GM19397 (cell line): ENCODE data around the gene TNIK.
A peak's percentile ranks its signal among the peaks of the same experiment; 100 is the strongest.

ENCODE experiments used
- ATAC-seq: cut with Tn5 transposase; IDR thresholded peaks from one replicate; pipeline ENCODE4 v1.9.1; 2021; ENCODE audit warnings: mild to moderate bottlenecking, moderate library complexity; ENCODE audit not compliant: unreplicated experiment

The TNIK gene

DNA sequence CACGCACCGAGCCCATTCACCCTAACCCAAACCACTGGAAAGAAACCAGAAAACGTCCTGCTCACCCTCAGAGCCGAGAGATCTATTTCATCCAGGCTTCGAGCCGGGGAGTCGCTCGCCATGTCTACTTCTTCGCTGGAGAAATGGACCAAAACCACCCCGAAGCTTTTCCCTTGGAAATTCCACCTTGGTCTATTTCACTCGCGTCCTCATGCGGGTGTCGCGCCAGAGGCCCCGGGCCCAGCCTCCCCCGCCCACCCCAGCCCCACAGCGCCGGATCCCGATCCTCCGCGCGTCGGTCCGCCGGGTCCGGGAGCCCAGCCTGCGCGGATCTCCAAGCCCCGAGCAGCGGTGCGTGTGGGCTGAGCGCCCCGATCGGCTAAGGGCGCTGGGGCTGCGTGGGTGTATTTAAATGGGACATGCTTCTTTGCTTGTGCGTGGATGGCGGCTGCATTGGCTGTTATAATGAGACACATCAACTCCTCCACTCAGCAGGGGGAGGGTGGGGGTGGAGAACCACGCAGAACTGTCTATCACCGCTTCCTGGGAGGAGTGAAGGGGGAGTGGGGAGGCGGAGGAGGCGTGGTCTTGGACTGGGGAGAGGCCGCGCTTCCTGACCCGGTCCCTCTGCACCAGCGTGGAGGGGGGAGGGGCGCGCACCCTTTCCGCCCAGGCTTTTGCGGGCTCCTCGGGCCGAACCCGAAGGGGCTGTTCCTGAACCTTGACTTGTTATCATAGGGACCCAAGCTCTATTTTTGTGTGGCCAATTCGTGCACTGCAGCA is at the start of gene TNIK:
TNIK (minus strand) TSS at position 464 of the 783 bp plus-strand sequence; CDS start at position 122, 342 bp downstream.
- ATAC-seq = peak; percentile 76

DNA sequence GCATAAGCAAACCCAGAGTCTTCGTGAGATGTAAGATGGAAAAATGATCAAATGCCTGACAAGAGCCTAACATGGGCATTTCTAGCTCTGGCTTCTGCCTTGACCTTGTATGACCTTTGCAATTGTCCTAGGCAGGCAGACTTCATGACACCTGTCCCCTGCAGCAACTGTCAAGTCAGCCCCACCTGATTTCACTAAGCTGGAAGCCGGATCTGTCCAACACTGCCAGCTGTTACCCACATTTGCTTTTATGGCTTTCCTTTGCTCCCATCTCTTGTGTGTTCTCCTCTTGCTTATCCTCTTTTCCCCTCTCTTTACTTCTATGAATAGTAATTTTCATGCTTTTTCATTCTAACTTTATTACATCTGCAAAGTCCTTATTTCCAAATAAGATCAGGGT is 48.5 kb upstream of the TNIK start:
- ATAC-seq = no peak

DNA sequence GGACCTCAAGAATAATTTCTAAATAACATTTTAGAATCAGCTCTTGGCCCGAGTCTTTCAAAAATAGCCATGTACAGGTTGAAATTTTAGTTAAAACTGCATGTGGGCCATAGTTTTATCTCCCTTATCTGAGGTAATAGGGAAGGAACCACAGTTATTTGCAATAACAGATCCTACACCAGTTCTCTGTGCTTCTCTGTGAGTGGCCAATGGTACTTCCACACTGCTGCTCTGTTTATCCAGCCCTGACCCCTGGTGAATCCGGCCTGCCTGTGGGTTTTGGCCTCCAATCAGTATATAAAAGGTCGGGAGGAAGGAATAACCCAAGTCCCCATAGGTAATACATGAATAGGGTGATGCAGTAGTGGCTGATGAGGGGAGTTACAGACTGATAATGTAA is 48.0 kb upstream of the TNIK start:
- no peak for ATAC-seq

DNA sequence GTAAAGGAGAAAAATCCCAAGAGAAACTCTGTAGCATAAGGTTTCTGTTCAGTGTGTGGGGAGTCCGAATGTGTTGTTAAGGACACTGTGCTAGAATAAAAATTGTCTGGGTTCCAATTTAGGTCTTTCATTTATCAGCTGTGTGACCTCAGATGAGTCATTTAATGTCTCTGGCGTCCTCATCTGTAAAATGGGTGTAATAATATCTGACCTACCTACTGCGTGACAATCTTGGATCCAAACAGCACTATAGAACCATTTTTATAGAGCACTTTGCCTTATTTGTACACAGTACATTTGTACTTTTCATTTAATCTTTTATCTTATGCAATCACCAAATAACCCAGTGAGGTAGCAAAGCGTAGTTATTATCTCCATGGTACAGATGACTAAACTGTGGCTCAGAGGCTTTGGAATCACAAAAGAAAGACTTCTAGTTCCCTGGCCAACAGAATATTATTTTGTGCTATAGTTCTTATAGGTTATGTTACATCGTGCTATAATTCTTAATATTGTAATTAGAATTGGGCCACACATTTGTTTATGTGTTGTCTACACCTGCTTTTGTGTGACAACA is 46.6 kb upstream of the TNIK start:
- no peak for ATAC-seq

DNA sequence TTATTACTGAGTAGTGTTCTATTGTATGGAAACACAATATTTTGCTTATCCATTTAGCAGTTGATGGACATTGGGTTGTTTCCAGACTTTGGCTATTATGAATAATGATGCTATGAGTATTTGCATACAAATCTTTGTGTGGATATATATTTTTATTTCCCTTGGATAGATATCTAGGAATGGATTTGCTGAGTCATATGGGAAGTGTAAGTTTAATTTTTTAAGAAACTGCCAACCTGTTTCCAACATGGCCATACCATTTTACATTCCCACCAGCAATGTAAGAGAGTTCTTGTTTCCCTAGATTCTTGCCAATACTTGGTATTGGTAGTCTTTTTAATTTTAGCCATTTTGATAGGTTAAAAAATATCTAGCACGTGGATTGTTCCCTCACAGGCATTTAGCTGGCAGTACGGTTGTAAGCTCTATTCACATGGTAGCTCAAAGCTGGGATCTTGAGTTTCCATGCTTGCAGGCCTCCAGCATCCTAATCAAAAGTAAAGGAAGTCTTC is 45.7 kb upstream of the TNIK start:
- ATAC-seq = no peak

DNA sequence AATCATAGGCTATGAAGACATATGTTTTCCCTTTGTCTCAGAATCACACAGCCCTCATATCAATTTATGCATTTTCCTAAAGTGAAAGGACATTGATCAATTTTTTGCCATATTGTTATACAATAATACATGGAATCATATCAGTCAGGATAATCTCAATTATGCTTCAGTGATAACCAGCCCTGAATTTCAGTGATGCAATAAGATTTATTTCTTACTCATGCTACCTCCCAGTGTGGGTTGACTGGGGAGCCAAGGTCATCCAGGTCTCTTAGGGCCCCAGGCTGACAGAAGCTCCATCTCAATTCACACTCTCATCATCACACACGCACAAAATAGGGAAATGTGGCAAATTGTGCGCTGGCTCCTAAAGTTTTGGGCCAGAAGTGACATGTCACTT is 44.2 kb upstream of the TNIK start:
- no peak for ATAC-seq

DNA sequence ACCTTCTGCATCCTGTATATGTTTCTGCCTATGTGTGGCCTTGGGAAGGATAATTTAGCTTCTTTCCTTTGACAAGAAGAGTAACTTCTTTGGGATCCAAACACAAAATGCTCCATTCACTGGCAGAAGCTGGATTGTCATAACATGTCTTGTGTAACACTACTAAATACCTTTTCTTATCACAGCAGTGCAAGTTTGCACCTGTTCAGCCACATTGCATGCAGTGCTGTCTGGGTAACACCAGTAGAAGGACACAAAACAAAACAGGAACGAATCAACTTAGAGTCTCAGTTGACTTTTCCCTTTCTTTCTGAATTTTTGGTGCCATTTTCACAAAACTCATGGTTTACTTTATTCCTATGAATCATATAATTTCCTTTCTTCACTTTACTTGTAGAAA is 43.6 kb upstream of the TNIK start:
- no peak for ATAC-seq

DNA sequence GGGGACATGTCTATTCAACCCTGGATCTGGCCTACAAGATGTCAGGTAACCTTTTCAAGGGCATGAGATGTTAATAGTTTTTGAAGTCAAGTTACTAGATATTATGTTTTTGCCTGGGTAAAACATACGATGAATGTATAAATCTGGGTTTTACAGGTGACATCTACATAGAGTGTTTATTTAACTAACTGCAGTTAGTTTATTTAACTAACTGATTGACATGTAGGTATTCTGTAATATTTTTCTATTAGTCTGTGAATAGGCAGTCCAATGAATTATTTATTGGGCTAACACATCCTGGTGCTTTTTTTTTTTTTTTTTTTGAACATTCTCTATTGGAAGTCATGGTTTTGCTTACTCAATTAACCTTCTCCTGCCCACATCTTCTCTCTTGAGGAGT is 38.7 kb upstream of the TNIK start:
- ATAC-seq = no peak

DNA sequence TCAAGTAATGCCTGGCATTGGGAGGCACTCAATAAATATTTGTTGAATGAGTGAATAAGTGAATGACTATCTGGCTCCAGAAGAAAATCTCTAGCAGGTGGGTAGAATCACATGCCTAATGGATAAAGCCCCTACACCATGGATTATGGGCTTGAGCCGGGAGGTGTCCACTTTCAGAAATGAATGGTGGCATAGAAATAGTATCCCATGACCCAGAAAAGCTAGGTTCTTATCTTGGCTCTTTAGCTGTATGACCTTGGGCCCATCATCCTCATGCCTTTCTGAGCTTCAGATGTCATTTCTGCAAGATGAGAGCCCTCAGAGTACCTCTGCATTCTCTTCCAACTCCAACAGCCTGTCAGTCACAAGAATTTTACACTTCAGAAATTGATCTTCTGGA is 37.3 kb upstream of the TNIK start:
- no peak for ATAC-seq

DNA sequence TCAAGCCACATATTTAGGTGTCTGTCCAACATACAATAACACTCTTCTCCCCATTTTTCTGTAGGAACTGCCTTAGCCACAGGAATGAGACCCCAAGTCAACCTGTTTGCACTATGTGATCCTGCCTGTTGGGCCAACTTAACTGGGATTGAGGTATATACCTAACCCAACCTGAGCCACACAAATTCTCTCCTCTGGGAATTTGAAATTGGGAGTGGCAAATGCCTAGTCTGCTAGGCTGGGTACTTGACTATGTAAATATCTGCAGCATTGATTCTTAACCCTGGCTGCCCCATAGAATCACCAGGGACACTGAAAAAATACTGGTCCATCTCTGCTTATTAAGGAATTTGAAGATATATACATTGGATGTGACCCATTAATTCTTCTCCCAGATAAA is 35.2 kb upstream of the TNIK start:
- ATAC-seq = no peak

DNA sequence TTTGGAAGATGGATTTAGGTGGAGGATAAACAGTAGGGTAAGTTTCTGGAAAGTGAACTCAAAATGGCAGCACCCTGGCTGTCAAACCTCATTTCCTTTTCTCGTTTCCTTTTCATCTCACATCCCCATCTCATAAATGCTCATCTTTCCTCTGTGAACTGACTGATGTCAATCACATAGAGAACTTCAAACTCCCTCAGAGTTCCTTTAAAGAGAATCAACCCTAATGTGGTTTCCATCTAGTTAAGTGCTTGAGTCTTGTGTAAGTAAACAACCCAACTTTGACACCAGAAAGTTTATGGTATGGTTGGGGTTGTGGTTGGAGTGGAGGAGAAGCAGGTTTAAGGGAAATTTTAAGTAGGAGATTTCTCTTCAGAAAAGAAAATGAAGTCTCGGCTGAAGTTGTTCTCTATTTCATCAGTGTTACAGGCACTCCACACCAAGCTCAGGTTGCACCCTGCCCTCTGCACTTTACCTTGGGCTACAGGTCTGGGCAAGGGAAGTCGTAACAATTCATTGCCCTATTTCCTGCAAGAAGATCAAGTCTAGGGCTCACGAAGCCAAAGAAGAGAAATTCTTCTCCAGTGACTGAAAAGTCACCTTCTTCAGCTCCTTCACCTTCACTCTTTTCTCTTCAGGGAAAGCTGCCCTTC is 34.4 kb upstream of the TNIK start:
- no peak for ATAC-seq

DNA sequence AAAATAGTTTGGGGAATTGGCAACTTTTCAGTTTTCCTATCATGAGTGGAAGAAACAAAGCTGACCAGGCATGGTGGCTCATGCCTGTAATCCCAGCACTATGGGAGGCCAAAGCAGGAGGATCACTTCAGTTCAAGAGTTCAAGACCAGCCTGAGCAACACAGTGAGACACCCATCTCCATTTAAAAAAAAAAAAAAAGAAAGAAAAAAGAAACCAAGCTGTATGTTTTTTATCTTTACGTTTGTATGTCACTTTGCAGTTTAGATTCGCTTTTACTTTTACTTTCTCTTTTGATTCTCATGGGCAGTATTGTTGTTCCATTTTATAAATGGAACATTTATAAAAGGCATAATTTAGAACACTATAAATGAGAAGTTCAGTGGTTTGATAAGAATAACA is 31.2 kb upstream of the TNIK start:
- no peak for ATAC-seq

DNA sequence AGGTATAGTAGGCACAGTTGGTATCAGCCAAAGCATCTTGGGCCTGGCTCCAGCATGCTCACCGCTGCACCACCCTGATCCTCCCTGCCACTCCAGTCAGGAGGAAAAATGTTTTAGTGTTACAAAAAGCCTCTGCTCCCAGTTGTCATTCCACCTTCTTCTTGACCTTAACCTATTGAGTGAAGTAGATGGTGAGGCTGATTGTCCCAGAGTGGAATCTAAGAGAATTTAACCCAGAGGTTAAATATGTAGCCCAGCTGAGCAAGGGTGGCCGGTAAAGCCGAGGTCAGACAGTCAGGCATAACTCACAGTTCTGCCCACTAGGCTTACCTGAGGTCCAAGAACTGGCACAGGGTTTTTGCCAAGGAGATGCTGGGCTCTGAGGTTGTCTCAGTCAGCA is 30.7 kb upstream of the TNIK start:
- no peak for ATAC-seq

DNA sequence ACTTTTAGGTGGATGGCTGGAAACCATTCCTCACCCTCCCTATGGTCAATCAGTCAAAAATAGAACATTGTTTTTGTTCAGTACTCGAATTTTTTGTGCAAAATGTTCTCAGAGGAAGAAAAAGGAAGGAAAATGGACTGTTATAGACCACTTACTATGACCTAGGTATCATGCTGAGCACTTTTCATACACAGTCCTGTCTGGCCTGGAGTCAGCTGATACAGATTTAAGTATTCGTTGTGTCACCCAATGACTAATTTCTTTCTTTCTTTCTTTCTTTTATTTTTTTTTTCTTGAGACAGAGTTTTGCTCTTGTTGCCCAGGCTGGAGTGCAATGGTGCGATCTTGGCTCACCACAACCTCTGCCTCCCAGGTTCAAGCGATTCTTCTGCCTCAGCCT is 29.1 kb upstream of the TNIK start:
- ATAC-seq = no peak

DNA sequence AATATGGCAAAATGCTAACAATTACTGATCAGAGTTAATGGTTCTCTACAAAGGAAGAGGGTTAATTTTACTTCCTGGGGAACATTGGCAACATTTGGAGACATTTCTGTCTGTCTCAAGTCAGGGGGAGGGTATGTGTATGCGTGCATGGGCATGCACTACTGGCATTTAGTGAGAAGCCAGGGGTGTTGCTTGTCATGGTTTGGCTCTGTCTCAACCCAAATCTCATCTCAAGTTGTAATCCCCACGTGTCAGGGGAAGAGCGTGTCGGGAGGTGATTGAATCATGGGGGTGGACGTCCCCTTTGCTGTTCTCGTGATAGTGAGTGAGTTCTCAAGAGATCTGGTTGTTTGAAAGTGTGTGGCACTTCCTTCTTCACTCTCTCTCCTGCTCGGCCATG is 28.3 kb upstream of the TNIK start:
- ATAC-seq = no peak

DNA sequence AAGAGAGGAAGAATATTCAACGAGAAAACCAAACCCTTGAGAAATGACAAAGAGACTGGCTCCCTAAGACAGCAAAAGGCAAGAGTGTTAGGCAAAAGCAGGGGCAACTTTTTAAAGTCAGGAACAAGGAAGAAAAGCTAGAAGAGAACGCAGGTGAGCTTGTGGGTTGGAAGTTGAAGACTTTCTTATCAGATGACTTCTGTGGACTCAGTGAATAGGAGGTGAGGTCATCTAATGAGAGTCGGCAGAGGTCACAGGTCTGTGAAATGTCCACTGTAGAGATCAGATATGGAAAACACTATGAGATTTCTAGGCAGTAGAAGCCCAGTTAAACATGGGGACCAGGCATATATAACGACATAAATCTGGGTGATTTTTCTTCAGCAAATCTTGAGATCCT is 27.2 kb upstream of the TNIK start:
- ATAC-seq = no peak

DNA sequence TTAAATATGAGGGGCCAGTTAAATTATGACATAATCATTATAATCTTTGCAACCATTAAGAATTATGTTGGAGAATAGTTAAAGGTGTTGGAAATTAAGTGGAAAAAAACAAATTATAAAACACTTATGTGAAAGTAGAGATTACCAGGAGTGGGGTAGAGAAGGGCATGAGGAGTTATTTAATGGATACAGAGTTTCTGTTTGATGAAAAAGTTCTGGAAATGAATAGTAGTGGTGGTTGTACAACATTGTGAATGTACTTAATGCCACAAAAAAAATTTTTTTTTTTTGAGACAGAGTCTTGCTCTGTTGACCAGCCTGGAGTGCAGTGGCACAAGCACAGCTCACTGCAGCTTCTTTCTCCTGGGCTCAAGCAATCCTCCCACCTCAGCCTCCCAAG is 25.1 kb upstream of the TNIK start:
- ATAC-seq = no peak

DNA sequence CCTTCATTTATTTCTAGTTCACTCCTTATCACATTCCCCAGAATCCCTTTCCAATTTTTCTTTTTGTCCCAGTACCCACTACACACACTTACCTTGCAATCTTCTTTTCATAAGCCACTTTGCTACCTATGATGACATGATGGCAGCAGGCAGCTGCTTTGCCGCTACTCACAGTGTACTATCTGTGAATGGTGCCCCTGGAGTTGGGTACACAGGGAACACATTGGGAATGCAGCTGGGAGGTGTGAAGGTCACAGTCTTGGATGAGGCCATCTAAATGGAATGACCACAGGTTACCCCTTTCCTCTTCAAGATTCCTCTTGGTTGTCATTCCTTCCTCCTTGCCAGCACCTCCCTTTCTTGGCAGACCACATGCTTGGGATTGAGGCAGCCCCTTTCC is 20.8 kb upstream of the TNIK start:
- ATAC-seq = no peak

DNA sequence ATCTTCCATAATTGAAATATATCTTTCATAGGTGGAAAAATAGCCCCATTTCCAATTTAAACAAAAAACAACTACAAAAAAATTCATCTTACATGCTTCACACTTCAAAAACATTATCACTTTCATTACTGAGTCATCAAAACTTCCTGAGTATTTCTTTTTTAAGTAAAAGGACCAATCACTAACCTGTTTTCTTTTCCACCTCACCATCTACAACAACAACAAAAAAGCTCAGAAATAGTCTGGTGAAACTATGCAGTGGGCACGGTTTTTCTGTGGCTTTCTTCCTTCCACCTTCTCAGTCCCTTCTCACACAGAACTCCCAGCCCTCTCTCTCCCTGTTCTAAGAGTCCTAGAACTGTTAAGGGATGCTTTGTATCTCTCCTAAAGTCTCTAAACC is 20.3 kb upstream of the TNIK start:
- peak; percentile 76 for ATAC-seq

DNA sequence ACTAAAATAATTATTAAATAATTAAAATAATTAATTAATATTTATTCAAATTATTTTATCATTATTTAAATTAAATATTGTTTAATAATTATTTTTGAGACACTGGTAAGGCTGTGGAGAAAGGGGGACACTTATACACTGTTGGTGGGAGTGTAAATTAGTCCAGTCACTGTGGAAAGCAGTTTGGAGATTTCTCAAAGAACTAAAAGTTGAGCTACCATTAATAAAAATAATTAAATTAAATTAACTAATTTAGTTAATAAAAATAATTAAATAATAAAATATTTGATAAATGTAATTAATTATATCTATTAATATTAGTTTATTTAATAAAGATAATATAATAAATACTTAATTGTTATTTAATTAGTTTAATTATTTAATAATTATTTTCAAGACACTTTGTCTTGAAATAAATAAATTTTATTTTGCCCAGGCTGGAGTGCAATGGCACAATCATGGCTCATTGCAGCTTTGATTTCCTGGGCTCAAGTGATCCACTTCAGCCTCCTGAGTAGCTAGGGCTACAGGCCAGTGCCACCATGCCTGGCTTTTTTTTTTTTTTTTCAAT is 16.4 kb upstream of the TNIK start:
- ATAC-seq = no peak

DNA sequence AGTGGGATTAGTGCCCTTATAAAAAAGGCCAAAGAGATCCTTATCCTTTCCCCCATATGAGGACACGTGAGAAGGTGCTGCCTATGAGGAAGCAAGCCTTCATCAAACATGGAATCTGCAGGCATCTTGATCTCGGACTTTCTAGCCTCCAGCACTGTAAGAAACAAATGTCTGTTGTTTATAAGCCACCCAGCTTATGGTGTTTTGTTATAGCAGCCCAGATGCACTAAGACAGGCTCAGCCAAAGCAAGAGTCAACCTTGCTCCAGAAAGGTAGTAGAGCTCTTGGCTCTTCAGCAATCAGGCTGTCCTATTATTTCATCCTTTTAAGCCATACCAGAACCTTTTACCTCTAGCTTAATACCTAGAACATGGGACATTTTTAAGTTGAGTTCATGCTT is 12.3 kb upstream of the TNIK start:
- no peak for ATAC-seq

DNA sequence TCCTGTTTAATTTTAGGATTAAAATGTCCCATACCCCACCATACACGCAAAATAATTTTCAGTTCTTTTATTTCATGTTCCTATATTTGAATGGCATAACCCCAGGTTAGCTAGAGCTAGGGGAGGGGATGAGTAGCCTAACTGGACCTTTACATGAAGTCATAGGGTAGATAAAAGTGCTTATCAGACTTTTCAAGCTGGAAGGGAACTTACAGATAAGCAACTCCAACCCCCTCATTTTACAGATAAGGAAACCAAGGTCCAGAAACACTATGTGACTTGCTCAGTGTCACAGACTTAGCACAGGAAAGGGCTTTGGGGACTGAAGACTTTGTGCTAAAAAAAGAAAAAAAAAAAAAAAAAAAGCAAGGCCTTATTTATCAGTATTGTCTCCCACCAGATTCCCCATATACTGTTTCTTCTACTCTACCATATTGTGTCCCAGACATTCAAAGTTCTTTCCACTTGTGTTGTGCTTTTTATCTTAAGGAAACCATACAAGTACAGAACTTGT is 10.6 kb upstream of the TNIK start:
- no peak for ATAC-seq
